Activated naive CD4-positive, alpha-beta T cell treated with anti-CD3 and anti-CD28 coated beads, Interleukin-2, amount 50 U/mL, for 72 hours (primary cell): ENCODE data around the gene WDR17. TPM values are rescaled to one million over a fixed set of nuclear protein-coding genes. Genes with fewer than 3 reads are reported as not detected.
A peak's percentile ranks its signal among the peaks of the same experiment; 100 is the strongest.

ENCODE experiments used
- ATAC-seq, 2 donors: fragments of 150-1000 bp; cut with Tn5 transposase; 2 replicates each; pipeline ENCODE4 v1.10.0; 2021; ENCODE audit warnings: mild to moderate bottlenecking in 2 of 2, moderate library complexity in 2 of 2
- DNase-seq, 2 donors: peaks; one replicate each; pipeline ENCODE4 v3.0.0; 2021 to 2022; ENCODE audit warnings: low spot score in 2 of 2
- H3K27ac Mint-ChIP-seq, 2 donors: one replicate each; pipeline ENCODE4 v1.8.0; 2022; ENCODE audit warnings: mild to moderate bottlenecking in 2 of 2, mixed read lengths in 2 of 2
- H3K36me3 Mint-ChIP-seq, 2 donors: one replicate each; pipeline ENCODE4 v1.8.0; 2022; ENCODE audit warnings: mixed read lengths in 2 of 2
- H3K9me3 Mint-ChIP-seq, 2 donors: one replicate each; pipeline ENCODE4 v1.8.0; 2022; ENCODE audit warnings: mixed read lengths in 2 of 2
- total RNA-seq, 2 donors: library from RNA; stranded (reverse); gene quantifications; one replicate each; pipeline ENCODE4 v1.2.3, GENCODE V29; 2022

The WDR17 gene
- total RNA-seq: 1 to 10 TPM; 1.3 to 2.5 TPM

DNA sequence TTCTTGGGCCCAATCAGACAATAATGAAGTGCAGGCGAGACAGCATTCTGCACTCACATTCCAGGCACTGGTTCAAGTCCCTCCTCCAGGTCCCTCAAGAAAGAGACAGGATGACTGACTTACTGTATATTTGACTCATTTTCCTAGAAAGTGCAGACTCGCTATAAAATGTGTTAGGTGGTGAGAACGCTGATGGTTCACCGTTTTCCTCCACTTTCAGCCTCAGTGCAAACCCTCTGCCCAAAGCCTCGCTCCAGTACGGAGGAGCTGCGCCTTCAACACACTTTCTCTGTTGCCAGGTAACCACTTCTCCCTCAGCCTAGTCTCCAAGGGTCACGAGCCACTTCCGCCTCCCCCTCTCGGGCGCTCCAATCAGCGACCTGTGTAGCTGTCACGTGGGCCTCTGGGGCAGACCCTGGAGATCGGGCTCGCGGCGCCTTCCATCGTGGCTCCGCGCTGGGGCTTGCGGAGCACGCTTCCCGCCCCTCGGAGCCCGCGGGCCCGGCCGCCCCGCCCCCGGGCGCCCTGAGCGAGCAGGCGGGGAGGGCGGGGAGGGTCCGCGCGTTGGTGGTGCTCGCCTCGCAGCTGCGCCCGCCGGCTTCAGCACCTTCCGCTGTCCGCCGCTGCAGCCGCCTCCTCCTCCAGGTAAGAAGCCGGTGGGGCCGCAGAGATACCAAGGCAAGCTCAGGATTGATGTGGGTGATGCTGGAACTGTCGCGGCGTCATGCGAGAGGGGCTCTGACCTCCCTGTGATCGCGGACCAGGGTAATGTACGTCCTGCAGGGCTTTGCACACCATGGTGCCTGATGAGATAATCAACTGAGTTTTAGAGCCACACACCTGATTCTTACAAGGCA is at the start of gene WDR17:
WDR17 (plus strand) TSS at position 407 of the 857 bp plus-strand sequence. CDS start 45,740 bp downstream, outside the sequence.
- ATAC-seq: peak; percentile 97 to 98
- Mint-ChIP-seq H3K9me3 (no peaks in the 10 kb centered on the region), H3K36me3 (no peaks in the 10 kb centered on the region), H3K27ac (peak within 1 kb of the TSS; percentile 61 to 62)
- DNase-seq: peak; percentile 75 to 83

DNA sequence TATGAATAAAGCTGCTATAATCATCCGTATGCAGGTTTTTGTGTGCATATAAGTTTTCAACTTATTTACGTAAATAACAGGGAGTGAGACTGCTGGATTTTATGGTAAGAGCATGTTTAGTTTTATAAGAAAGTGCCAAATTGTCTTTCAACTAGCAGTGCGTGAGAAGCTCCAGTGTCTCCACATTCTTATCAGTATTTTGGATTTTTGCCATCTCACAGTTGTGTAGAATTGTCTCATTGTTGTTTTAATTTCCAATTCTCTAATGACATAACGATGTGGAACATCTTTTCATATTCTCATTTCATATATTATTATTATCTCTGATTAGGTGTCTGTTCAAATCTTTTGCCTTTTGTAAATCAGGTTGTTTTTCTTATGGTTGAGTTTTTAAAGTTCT is 49.0 kb upstream of the WDR17 start:
- no peak for DNase-seq
- Mint-ChIP-seq H3K27ac (no peak overlapping the region), H3K9me3 (peaks cover 0 to 4% of the 10 kb centered on the region in 2 donors), H3K36me3 (no peaks in the 10 kb centered on the region)
- no peak for ATAC-seq

DNA sequence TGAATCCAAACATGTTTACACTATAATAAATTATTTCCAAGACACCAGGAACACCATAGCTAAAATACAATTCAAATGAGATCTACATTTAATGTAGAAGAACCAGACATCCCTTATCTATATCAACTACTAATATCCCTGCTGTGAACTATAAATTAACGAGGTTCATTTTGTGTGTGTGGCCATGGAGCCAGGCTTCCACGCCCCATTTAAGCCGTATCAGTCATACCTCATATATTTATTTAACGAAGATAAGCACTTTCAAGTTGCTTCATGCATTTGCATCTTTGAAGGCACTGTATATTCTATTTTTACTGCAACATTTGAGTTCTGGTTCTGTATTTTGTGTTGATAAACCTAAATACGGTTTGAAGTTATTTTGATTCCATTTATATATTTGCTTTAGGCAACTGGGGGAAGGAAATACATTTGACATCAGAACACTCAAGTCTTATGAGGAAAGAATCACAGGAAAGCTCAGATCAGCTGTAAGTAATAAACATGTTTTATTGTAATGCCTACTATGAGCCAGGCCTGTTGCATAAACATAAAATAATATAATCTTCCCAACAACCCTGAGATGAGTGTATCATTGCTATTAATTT is 45.1 kb upstream of the WDR17 start:
- Mint-ChIP-seq H3K36me3 (no peaks in the 10 kb centered on the region), H3K27ac (no peak overlapping the region), H3K9me3 (peaks cover 0 to 4% of the 10 kb centered on the region in 2 donors)
- no peak for DNase-seq
- no peak for ATAC-seq

DNA sequence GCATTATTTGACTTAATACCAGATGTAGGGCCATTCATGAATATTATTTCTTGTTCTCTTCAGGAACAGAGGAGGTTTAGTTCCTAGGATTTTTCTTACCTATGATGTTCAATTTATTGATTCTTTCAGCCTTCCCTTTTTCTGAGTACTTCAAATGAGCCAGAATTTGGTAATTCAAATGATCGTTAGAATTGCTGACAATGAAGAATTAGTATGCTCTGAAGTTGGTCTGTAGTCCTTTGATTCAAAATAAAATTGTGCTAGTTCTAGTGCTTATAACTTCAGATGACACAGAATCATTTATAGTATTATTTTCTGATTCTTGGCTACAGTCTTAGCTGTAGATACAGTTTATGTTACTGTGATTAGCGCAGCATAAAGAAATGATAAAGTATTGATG is 35.2 kb upstream of the WDR17 start:
- DNase-seq (no peak), ATAC-seq (no peak)
- Mint-ChIP-seq H3K9me3 (no peaks in the 10 kb centered on the region), H3K36me3 (no peaks in the 10 kb centered on the region), H3K27ac (no peak overlapping the region)

DNA sequence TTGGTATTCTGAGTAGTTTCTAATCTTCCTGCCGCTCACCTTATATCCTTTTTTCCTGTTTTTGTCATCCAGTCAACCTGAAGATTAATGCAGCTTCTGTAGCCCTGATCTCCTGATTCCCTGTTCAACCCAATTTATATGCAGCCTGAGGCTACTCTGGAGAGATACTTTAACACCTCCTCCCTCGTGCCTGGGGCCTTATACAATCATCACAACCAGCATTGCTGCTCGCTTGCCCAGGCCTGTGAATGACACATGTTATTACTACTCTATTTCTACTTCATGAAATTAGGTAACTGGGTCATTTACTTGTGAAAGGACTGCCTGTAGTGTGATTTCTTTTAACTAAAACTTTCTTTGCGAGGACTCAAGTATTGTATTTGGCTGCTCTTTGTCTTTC is 33.7 kb upstream of the WDR17 start:
- no peak overlapping the region for H3K27ac Mint-ChIP-seq
- no peaks in the 10 kb centered on the region for H3K9me3 Mint-ChIP-seq
- DNase-seq: no peak
- ATAC-seq: no peak
- H3K36me3 Mint-ChIP-seq: no peaks in the 10 kb centered on the region

DNA sequence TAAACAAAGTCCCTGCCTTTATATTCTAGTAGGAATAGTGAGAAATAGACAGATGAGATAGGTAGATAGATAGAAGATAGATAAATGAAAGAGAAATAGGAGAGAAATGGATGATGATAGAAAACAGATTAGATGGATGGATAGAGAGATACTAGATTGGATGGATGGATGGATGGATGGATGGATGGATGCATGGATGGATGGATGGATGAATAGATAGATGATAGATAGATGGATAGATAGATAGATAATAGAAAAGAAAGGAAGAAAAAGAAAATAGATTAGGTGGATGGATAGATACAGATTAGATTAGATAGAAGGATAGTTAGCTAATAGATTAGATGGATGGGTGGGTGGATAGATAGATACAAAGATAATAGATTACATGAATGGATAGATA is 33.2 kb upstream of the WDR17 start:
- peak overlapping the region in 1 of 2 donors; percentile 10 for H3K27ac Mint-ChIP-seq
- DNase-seq: no peak
- no peaks in the 10 kb centered on the region for H3K36me3 Mint-ChIP-seq
- H3K9me3 Mint-ChIP-seq: no peaks in the 10 kb centered on the region
- ATAC-seq: no peak

DNA sequence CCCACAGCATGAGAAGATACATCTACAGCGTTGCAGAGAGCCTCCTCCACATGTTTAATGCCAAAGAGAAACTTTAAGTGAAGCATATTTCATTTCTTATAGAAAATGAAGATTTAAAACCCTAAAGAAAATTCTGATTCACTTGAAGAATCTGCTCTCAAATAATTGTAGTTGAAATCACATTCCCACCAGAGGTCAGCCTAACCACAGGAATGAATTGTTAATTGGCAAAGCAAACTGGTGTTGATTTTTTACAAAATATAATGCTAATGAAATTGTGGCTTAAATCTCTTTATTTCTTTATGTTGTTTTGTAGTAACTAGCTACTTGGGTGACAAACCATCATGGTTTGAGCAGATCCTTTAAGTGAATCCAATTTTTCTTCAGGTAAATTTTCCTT is 31.1 kb upstream of the WDR17 start:
- Mint-ChIP-seq H3K36me3 (no peaks in the 10 kb centered on the region), H3K9me3 (no peaks in the 10 kb centered on the region), H3K27ac (no peak overlapping the region)
- DNase-seq (peak in 1 of 2 donors; percentile 9), ATAC-seq (no peak)

DNA sequence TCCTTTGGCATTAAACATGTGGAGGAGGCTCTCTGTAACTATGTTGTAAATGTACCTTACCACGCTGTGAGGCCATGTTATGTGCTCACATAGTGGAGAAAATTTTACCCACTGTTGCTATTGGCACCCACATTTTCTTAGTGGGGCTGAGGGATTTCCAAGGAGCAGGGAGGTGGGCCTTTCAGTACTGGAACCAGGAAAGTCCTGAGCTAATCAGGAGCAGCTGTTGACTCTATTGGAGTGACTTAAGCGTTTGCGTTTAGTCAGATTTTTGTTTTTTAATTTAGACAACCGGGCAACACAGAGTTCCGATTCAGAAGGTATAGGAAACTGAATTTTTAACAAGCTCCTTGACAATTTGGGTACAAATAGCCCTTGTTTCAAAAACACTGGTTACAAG is 30.7 kb upstream of the WDR17 start:
- no peak overlapping the region for H3K27ac Mint-ChIP-seq

DNA sequence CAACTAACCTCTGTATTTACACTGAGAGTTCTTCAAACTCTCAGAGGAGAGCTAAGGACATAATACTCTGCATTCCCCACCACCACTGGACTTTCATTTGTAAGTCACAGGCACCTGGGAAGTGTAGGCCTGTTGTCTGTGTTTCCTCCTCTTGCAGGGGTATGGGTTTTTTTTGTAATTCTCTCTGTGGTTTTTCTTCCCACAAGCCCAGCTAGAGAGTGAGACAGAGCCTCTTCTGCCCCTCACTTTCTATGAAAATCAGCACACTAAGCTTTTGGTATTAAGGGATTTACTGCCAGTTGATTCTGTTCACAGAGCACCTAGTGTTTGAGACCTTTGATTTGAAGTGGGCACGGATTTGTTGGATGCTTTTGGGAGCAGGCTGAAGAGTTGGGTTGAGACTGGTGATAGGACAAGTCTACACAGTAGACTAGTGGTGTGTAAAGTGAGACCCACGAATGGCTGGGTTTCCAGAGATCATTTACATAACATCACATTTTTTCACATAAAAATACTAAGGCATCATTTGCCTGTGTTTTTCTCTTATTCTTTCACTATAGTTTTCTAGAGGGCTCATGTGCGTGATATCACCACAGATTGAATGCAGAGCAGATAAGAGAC is 28.9 kb upstream of the WDR17 start:
- no peaks in the 10 kb centered on the region for H3K9me3 Mint-ChIP-seq
- ATAC-seq (no peak), DNase-seq (no peak)
- H3K27ac Mint-ChIP-seq: no peak overlapping the region
- no peaks in the 10 kb centered on the region for H3K36me3 Mint-ChIP-seq

More for the DNA sequence above, 30.7 kb upstream of the WDR17 start:
- DNase-seq (no peak), ATAC-seq (no peak)
- H3K9me3 Mint-ChIP-seq: no peaks in the 10 kb centered on the region
- no peaks in the 10 kb centered on the region for H3K36me3 Mint-ChIP-seq

DNA sequence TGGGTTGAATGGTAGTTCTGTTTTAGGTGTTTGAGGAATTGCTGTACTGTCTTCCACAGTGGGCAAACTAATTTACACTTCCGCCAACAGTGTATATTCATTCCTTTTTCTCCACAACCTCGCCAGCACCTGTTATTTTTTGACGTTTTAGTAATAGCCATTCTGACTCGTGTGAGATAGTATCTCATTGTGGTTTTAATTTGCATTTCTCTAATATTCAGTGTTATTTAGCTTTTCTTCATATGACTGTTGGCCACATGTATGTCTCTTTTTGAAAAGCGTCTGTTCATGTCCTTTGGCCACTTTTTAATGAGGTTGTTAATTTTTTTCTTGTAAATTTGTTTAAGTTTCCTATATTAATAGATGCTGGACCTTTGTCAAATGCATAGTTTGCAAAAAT is 26.9 kb upstream of the WDR17 start:
- Mint-ChIP-seq H3K9me3 (no peaks in the 10 kb centered on the region), H3K36me3 (peaks cover 0 to 4% of the 10 kb centered on the region in 2 donors), H3K27ac (no peak overlapping the region)
- ATAC-seq (no peak), DNase-seq (no peak)

DNA sequence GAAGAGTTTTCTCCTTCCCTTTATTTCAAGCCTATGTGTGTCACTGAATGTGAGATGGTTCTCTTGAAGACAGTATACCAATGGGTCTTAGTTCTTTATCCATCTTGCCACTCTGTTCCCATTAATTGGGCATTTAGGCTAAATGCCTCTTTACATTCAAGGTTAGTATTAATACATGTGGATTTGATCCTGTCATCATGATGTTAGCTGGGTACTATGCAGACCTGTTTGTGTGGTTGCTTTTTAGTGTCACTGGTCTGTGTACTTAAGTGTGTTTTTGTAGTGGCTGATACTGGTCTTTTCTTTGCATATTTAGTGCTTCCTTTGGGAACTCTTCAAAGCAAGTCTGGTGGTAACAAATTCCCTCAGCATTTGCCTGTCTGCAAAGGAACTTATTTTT is 23.4 kb upstream of the WDR17 start:
- DNase-seq (no peak), ATAC-seq (no peak)
- Mint-ChIP-seq H3K9me3 (no peaks in the 10 kb centered on the region), H3K27ac (no peak overlapping the region), H3K36me3 (peaks cover 0 to 4% of the 10 kb centered on the region in 2 donors)

DNA sequence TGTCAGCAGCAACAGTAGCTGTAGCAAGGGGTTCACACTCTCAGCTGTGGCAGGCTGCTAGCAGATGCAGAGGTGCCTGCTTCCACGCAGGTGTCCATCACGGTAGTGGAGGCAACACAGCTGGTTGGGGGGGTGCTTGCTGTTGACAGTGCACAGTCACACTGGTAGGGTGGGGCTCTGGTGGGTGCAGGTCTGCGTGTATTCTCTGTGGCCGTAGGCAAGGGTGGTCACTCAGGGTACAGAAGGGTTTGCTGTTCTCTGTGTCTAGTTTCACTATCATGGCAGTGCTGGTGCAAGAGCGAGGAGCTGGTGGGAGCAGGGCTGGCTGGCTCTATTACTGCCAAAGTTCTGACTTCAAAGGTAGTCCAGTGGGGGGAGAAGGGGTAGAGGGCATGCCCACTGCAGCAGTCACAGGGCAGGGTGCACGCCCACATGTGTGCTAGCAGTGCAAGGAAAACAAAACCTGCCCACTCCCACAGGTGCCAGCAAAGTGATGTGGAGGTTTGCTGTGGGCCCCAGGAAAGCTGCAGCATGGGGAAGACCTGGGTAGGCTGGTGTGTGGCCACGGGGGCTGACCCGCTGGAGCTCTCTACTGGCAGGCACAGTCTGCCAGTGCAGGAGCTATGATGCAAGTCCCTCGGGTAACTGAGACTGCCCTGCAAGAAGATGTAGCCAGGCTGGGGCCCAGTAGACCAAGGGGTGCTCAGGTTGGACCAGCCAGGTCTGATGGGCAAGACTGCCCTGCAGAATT is 21.6 kb upstream of the WDR17 start:
- DNase-seq: no peak
- no peak for ATAC-seq
- Mint-ChIP-seq H3K36me3 (peaks cover 0 to 4% of the 10 kb centered on the region in 2 donors), H3K27ac (no peak overlapping the region), H3K9me3 (no peaks in the 10 kb centered on the region)

DNA sequence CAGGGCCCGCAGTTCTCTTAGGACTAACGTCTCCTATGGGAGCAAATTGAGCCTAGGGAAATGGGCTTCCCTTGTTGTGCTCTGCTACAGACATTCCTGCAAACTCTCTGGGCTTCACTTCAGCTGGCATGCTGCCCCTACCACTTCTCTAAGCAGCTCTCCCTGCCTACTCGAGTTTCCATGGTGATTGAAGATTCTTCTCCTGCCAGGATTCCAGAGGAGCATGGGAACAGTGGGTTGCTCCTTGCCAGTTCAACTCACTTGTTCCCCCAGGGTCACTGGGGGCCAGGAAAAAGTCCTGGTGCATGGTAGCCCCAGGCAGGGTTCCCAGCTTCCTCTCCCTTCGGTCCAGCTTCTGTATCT is 21.1 kb upstream of the WDR17 start:
- H3K36me3 Mint-ChIP-seq: peaks cover 0 to 4% of the 10 kb centered on the region in 2 donors
- DNase-seq (no peak), ATAC-seq (no peak)
- H3K9me3 Mint-ChIP-seq: no peaks in the 10 kb centered on the region
- no peak overlapping the region for H3K27ac Mint-ChIP-seq

DNA sequence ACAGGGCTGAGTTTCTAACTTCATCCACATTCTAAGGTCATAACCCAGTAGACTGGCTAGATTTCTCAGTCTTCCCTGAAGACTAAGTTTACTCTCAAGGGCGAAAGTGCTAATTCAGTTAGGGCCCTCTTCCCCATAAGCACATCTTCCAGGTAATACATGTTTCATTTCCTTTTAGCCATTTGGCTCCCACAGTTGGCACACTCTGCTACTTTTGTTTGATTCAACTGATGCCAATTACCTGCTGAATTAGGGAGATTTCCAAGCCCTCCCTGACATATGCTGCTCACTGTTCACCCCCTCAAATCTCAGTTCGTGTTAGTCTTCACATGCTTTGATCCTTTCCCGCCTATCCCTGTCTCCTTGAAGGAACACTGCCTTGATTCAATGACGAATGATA is 17.0 kb upstream of the WDR17 start:
- H3K9me3 Mint-ChIP-seq: no peaks in the 10 kb centered on the region
- H3K27ac Mint-ChIP-seq: no peak overlapping the region
- H3K36me3 Mint-ChIP-seq: no peaks in the 10 kb centered on the region
- DNase-seq (no peak), ATAC-seq (no peak)

DNA sequence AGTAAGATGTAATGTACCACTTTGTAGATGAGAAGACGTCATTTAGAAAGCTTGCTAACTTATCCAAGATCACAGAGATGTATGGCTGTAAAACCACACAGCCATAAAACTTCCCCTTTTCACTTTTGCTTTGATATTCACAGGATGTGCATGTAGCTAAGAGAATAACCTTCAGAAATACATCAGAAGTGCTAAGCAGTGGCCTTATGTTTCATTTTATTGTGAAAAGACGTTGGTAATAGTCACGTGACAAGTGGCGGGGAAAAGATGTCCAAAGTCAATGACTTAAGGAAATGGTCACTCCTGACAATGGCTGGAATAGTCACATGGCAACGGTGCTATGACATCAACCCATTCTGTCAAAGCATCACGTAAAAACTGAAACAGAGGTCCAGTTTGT is 12.9 kb upstream of the WDR17 start:
- DNase-seq (no peak), ATAC-seq (peak; percentile 37 to 54)
- no peaks in the 10 kb centered on the region for H3K36me3 Mint-ChIP-seq
- no peaks in the 10 kb centered on the region for H3K9me3 Mint-ChIP-seq
- H3K27ac Mint-ChIP-seq: no peak overlapping the region

DNA sequence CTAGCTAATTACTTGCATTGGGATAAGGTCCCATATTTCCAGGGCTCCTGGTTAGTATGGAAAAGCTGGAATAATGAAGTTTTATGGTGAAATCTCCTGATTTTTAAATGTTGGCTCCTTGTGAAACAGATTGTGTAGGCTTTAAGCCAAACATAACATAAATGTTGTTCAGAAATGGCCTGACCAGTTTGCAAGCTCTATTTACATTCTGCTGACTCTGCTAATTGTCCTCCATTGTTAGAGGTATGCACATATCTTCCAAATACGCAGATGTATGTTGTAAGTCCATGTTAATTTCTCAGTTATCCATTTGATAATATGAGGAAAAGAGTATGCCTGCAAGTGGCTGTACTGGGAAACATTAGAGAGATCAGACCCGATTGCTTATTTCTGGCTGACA is 11.9 kb upstream of the WDR17 start:
- DNase-seq: no peak
- H3K27ac Mint-ChIP-seq: no peak overlapping the region
- no peaks in the 10 kb centered on the region for H3K9me3 Mint-ChIP-seq
- no peaks in the 10 kb centered on the region for H3K36me3 Mint-ChIP-seq
- no peak for ATAC-seq

DNA sequence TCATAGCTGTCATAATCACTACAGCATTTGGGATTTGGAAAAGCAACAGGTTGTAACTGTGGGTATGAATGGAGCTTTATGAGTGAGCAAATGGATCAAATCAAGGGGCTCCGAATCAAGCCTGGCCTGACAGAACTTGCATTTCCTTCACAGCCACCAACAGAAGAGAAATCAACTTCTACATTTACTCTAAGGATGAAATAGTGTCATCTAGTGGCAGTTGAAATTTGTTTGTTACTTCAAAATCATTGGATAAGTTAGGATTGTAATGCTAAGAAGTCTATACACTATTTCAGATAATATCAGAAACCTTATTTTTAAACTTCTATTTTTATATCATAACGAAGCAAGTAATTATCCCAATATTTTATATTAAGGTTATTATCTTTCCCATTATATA is 10.7 kb upstream of the WDR17 start:
- ATAC-seq (no peak), DNase-seq (no peak)
- Mint-ChIP-seq H3K36me3 (no peaks in the 10 kb centered on the region), H3K27ac (no peak overlapping the region), H3K9me3 (no peaks in the 10 kb centered on the region)
